Suprapubic skin (tissue), 3 donors: Measurements from ENCODE around the gene CLASP1.

Source experiments
- EP300 ChIP-seq: sonication (generic); formaldehyde crosslinking; IDR thresholded peaks from one replicate; pipeline ENCODE4 v1.6.1; 2017; ENCODE audit warnings: antibody characterized with exemption
- TF ChIP-seq, protein P1 (sequence below), 2 donors: fragments of 200-600 bp in 1 of 2; fragments of 450-650 bp in 1 of 2; sonication (generic) in 1 of 2; IDR thresholded peaks; one replicate each; pipeline ENCODE4 v1.5.1; 2016 to 2019; ENCODE audit warnings: antibody characterized with exemption in 2 of 2, mild to moderate bottlenecking in 1 of 2, moderate library complexity in 1 of 2

DNA sequence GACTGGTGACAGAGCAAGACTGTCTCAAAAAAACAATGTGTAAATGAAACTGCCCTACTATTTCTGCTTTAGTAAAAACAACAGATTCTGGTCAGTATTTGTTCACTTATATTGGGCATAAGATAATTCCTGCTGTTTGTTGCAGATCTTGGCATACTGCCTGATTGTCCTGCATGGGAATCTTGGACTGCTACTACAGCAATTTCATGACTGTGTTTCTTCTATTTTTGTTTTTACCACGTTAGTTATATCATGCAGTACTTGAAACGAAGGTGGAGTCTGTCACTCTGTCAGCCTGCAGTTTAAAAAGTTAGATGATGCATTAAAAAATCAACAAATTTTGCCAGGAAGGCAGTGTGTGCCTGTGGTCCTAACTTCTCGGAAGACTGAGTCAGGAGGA lies 14.2 kb upstream of the CLASP1 start:
- TF ChIP-seq, protein P1, sequence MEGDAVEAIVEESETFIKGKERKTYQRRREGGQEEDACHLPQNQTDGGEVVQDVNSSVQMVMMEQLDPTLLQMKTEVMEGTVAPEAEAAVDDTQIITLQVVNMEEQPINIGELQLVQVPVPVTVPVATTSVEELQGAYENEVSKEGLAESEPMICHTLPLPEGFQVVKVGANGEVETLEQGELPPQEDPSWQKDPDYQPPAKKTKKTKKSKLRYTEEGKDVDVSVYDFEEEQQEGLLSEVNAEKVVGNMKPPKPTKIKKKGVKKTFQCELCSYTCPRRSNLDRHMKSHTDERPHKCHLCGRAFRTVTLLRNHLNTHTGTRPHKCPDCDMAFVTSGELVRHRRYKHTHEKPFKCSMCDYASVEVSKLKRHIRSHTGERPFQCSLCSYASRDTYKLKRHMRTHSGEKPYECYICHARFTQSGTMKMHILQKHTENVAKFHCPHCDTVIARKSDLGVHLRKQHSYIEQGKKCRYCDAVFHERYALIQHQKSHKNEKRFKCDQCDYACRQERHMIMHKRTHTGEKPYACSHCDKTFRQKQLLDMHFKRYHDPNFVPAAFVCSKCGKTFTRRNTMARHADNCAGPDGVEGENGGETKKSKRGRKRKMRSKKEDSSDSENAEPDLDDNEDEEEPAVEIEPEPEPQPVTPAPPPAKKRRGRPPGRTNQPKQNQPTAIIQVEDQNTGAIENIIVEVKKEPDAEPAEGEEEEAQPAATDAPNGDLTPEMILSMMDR (IDR thresholded peaks at IDR 0.05), result no peak
- TF ChIP-seq EP300, result no peak
